SU-DHL-6 (cell line): ENCODE results near the gene SLC6A11.

Experiments used
- EZH2phosphoT487 ChIP-seq: fragments of 200-600 bp; sonication (generic), shearing (Covaris generic); conservative IDR thresholded peaks from 2 replicates; pipeline ENCODE4 v1.6.1; 2018; ENCODE audit warnings: mild to moderate bottlenecking, antibody characterized with exemption, low read length, moderate library complexity, mixed read lengths
- TF ChIP-seq, protein P1 (sequence below): fragments of 200-600 bp; sonication (generic); IDR thresholded peaks from one replicate; pipeline ENCODE4 v1.5.1; 2017; ENCODE audit warnings: antibody characterized with exemption, mild to moderate bottlenecking, low read length, moderate library complexity; ENCODE audit not compliant: insufficient read depth, poor library complexity, severe bottlenecking

DNA sequence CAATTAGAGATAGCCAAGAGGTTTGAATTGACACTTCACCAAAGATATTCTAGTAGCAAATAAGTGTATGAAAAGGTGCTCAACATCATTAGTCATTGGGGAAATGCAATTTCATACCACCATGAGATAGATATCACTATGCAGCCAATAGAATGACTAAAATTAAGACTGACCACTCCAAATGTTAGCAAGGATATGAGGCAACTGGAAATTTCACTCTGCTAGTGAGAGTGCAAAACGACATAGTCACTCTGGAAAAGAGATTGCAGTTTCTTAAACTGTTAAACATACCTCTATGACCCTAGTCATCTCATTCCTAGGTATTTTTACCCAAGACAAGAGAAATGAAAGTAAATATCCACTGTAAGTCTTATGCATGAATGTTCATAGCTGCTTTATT lies 27.6 kb upstream of the SLC6A11 start:
- TF ChIP-seq, protein P1, sequence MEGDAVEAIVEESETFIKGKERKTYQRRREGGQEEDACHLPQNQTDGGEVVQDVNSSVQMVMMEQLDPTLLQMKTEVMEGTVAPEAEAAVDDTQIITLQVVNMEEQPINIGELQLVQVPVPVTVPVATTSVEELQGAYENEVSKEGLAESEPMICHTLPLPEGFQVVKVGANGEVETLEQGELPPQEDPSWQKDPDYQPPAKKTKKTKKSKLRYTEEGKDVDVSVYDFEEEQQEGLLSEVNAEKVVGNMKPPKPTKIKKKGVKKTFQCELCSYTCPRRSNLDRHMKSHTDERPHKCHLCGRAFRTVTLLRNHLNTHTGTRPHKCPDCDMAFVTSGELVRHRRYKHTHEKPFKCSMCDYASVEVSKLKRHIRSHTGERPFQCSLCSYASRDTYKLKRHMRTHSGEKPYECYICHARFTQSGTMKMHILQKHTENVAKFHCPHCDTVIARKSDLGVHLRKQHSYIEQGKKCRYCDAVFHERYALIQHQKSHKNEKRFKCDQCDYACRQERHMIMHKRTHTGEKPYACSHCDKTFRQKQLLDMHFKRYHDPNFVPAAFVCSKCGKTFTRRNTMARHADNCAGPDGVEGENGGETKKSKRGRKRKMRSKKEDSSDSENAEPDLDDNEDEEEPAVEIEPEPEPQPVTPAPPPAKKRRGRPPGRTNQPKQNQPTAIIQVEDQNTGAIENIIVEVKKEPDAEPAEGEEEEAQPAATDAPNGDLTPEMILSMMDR: no peak
- TF ChIP-seq EZH2phosphoT487: no peak
